Heart left ventricle (tissue), 16 donors: ENCODE results near the gene MAP6. TPM values are rescaled to one million over a fixed set of nuclear protein-coding genes. Genes with fewer than 3 reads are reported as not detected.

Experiments
- ATAC-seq, 4 donors: fragments of 200-7000 bp; cut with Tn5 transposase; one replicate each; pipeline ENCODE4 v1.9.1; 2020 to 2022; ENCODE audit warnings: moderate library complexity in 4 of 4, mild to moderate bottlenecking in 3 of 4, moderate number of reproducible peaks in 1 of 4
- DNase-seq, 5 donors: peaks; one replicate each; pipeline ENCODE4 v3.0.0-alpha.2; 2020
- H3K27ac ChIP-seq, 12 donors: fragments of 200-600 bp; sonication (generic) in 4 of 12; one replicate each; pipeline versions ENCODE4 v1.5.0 to v1.8.0; 2016 to 2022; ENCODE audit warnings: mild to moderate bottlenecking in 2 of 12
- H3K27me3 ChIP-seq, 9 donors: fragments of 200-600 bp; sonication (generic) in 2 of 9; one replicate each; pipeline versions ENCODE4 v1.5.1 to v1.8.0; 2016 to 2022; ENCODE audit warnings: mild to moderate bottlenecking in 3 of 9
- H3K36me3 ChIP-seq, 9 donors: fragments of 200-600 bp; sonication (generic) in 2 of 9; one replicate each; pipeline versions ENCODE4 v1.5.0 to v1.8.0; 2018 to 2022; ENCODE audit warnings: mild to moderate bottlenecking in 2 of 9
- H3K4me1 ChIP-seq, 12 donors: fragments of 200-600 bp; sonication (generic) in 4 of 12; one replicate each; pipeline versions ENCODE4 v1.5.0 to v1.8.0; 2016 to 2022; ENCODE audit warnings: mild to moderate bottlenecking in 3 of 12
- H3K4me3 ChIP-seq, 12 donors: fragments of 200-600 bp; sonication (generic) in 4 of 12; one replicate each; pipeline versions ENCODE4 v1.5.0 to v1.8.0; 2017 to 2022; ENCODE audit warnings: mild to moderate bottlenecking in 9 of 12, moderate library complexity in 4 of 12
- H3K9me3 ChIP-seq, 12 donors: fragments of 200-600 bp; sonication (generic) in 4 of 12; one replicate each; pipeline versions ENCODE4 v1.5.0 to v1.8.0; 2016 to 2022; ENCODE audit warnings: mild to moderate bottlenecking in 1 of 12
- POLR2A ChIP-seq, 2 donors: fragments of 450-650 bp; IDR thresholded peaks; one replicate each; pipeline ENCODE4 v1.6.1; 2017; ENCODE audit warnings: antibody characterized with exemption in 2 of 2, mild to moderate bottlenecking in 2 of 2, moderate library complexity in 2 of 2
- WGBS, 4 donors: extraction: QIAGEN DNeasy Blood & Tissue Kit in 2 of 4; methylation state at CpG; one replicate each; pipeline versions ENCODE4 v1.1.5 to v1.1.7; 2013 to 2018; 5-methylcytosine and 5-hydroxymethylcytosine counted together
- intact Hi-C, 10 donors: fragments of 100-400 bp; cut with DNase I; formaldehyde crosslinking; loops; one replicate each; pipeline versions ENCODE4 v1.11.1 to v1.14.2; 2022
- polyA plus RNA-seq, 2 donors: library from polyadenylated mRNA; stranded (reverse); fragments of 200-250 nt; gene quantifications; one replicate each; pipeline ENCODE4 v1.2.3, GENCODE V29; 2013
- total RNA-seq, 9 donors: library from RNA; depleted of rRNA in 2 of 9; stranded (reverse); fragments of >200 nt in 2 of 9; fragmentation: NEBNext Ultra II Directional in 3 of 9; extraction: Animal tissue kit (Norgen Biotek cat#: 25700) in 3 of 9; gene quantifications; one replicate each; pipeline versions ENCODE4 v1.1.0 to v1.2.4, GENCODE V29; 2016 to 2023
- TF ChIP-seq, protein P1 (sequence below), 12 donors: fragments of 200-600 bp; sonication (generic) in 4 of 12; IDR thresholded peaks; one replicate each; pipeline versions ENCODE4 v1.5.0 to v1.8.0; 2018 to 2022; ENCODE audit warnings: antibody characterized with exemption in 12 of 12, mild to moderate bottlenecking in 5 of 12
- donor health status: ischemic (EF 13 %, LVEDD 7.1; RV severe dilation, severe dysfunction).
- donor health status: healthy with polysubstance abuse.
- donor health status: DM: no; HTN: yes; CAD: no.
- donor health status: DM: no; HTN: no; CAD: no.
- donor health status: ischemic (EF 25% LVEDD 6.9; RV normal size, moderate dysfunction).
- donor health status: ischemic (EF 25% LVEDD 5.7; RV mildly dilated, moderate dysfunction).
- donor health status: healthy.
- donor health status: DM: yes; HTN: yes; CAD: no.
- donor health status: ischemic (EF 35%, LVEDD 5.7; RV mildly dilated, moderate dysfunction).
- donor health status: nonischemic (EF 11% LVEDD 7.7; RV severe dilation, severe dysfunction).
- donor health status: DM: yes; HTN: yes; CAD: no.
- donor health status: PGD.
- donor health status: ischemic (EF 29% LVEDD 5.4; RV normal size, mild dysfunction).
- donor health status: nonischemic (EF 23%, LVEDD 6.1; RV moderate dilation, normal function).

MAP6 gene
- total and polyA plus RNA-seq, 11 donors, result 0.98 to 10.0 (median 4.8) TPM

DNA sequence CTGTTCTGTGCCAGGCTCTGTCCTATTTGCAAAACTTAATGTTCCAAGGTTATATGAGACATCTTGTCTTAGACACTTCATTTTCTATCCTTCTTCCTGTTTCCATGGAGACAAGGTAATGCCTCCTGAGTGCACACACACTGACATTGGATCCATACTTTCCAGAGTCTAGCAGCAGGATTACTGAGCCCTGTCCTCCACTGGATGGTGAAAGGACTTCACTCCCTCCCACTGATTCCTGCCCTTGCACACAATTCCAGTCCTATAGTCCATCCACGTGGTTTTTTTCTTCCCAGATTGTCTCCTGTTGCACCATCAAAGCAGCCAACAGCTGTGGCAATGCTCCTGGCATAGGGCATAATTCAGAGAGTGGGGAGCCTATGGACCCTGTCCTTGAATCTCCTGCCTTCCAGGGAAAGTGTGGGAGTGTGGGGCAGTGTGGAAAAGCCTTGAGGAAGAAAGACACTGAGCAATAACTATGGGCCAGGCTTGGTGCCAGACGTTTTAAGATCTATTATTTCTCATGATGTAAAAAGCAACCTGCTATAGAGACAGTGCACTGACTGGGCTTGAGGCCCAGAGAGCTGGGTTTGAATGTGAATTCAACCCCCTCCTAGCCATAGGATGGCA lies 75.4 kb downstream of the MAP6 start:
- Histone ChIP-seq H3K27me3 (no peaks in the 10 kb centered on the region), H3K27ac (no peak overlapping the region), H3K4me3 (no peak overlapping the region), H3K4me1 (peaks cover 0 to 17% (median 0%) of the 10 kb centered on the region in 12 donors), H3K36me3 (no peaks in the 10 kb centered on the region), H3K9me3 (no peaks in the 10 kb centered on the region)
- ATAC-seq, result no peak
- no peak for TF ChIP-seq POLR2A (IDR thresholded peaks at IDR 0.05)
- TF ChIP-seq, protein P1, sequence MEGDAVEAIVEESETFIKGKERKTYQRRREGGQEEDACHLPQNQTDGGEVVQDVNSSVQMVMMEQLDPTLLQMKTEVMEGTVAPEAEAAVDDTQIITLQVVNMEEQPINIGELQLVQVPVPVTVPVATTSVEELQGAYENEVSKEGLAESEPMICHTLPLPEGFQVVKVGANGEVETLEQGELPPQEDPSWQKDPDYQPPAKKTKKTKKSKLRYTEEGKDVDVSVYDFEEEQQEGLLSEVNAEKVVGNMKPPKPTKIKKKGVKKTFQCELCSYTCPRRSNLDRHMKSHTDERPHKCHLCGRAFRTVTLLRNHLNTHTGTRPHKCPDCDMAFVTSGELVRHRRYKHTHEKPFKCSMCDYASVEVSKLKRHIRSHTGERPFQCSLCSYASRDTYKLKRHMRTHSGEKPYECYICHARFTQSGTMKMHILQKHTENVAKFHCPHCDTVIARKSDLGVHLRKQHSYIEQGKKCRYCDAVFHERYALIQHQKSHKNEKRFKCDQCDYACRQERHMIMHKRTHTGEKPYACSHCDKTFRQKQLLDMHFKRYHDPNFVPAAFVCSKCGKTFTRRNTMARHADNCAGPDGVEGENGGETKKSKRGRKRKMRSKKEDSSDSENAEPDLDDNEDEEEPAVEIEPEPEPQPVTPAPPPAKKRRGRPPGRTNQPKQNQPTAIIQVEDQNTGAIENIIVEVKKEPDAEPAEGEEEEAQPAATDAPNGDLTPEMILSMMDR (IDR thresholded peaks at IDR 0.05), result no peak
- intact Hi-C loops, result loop anchor here in 2 of 10 donors (5.0 to 10.0 kb wide), 2 partner anchors 74 to 111 kb away; partner anchors contain the start of gene MAP6 (in 1 of the 2)
- 52 to 57% (median 55%) methylated on average over 2 of the region's 2 CpGs for WGBS, 4 donors
- no peak for DNase-seq

DNA sequence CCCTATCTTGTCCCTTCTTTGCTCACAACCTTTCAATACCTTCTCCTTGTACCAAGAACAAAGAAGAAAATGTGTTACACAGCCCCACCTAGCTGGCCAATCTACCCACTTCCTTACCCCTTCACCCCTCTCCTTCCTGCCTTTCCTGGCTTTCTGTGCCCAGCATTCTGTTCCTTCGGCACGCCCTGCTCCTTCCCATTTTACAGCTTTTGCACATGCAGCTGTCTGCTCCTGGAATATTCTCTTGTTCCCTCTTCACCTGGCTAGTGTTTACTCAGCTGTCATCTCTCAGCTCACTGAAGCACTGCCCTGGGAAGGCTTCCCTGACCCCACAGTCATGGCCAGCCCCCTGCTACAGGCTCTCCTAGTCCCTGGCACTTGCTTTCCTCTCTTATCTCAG lies 76.1 kb downstream of the MAP6 start:
- H3K4me1 ChIP-seq, result peaks cover 0 to 18% (median 0%) of the 10 kb centered on the region in 12 donors
- H3K27ac ChIP-seq, result no peak overlapping the region
- DNase-seq (no peak), ATAC-seq (no peak)
- no peaks in the 10 kb centered on the region for H3K36me3 ChIP-seq
- no peaks in the 10 kb centered on the region for H3K9me3 ChIP-seq
- intact Hi-C loops, result loop anchor here in 2 of 10 donors (5.0 to 10.0 kb wide), 2 partner anchors 75 to 112 kb away; partner anchors contain the start of gene MAP6 (in 1 of the 2)
- WGBS, 4 donors, result 70 to 84% (median 77%) methylated on average over 2 of the region's 2 CpGs
- H3K4me3 ChIP-seq, result no peak overlapping the region
- no peaks in the 10 kb centered on the region for H3K27me3 ChIP-seq
- TF ChIP-seq POLR2A (IDR thresholded peaks at IDR 0.05), result no peak

DNA sequence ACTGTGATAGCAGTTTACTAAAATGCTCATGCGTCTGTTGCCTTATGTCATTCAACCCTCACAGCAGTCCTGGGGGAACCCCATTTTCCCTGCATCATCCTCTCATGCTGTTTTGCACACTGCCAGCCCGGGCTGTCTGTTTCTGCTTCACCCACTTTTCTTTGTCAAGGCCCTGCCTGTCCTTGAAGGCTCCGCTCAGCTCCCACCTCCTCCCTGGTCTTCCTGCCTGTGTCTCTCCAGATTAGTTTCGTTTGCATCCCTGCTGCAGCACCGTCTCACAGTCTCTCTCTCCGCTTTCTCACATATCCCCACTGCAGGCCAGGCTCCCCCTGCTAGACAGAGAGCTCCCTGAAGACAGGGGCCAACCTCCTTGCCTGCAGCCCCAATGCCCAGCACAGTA lies 76.9 kb downstream of the MAP6 start:
- DNase-seq (no peak), ATAC-seq (no peak)
- H3K4me1 ChIP-seq, result peaks cover 0 to 18% (median 0%) of the 10 kb centered on the region in 12 donors
- WGBS, 4 donors, result 81 to 87% (median 86%) methylated on average over 6 of the region's 6 CpGs
- intact Hi-C loops, result loop anchor here in 2 of 10 donors (5.0 to 10.0 kb wide), 2 partner anchors 75 to 113 kb away; partner anchors contain the start of gene MAP6 (in 1 of the 2)
- H3K9me3 ChIP-seq, result no peaks in the 10 kb centered on the region
- no peak for TF ChIP-seq POLR2A (IDR thresholded peaks at IDR 0.05)
- TF ChIP-seq, protein P1 (IDR thresholded peaks at IDR 0.05), result no peak
- H3K4me3 ChIP-seq, result no peak overlapping the region
- H3K27ac ChIP-seq, result no peak overlapping the region
- H3K27me3 ChIP-seq, result no peaks in the 10 kb centered on the region
- no peaks in the 10 kb centered on the region for H3K36me3 ChIP-seq

DNA sequence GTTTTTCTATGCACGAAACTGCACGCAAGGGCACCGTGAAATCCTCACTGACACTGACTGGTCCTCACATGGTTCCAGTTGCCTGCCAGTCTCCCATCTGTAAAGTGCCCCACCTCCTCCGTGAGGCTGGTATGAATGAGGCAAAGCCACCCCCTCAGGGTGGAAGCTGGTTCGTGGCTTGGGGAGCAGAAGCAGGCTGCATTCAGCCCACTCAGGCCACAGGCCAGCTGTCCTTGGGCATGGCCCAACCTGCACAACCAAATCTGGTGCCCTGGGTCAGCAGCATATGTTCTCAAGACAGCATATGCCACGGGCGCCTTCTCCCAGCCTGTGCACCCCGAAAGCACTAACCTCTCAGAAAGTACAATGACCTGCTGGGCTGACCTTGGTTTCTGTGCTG lies 77.5 kb downstream of the MAP6 start:
- peaks cover 0 to 18% (median 0%) of the 10 kb centered on the region in 12 donors for H3K4me1 ChIP-seq
- DNase-seq (no peak), ATAC-seq (no peak)
- no peak overlapping the region for H3K4me3 ChIP-seq
- H3K36me3 ChIP-seq, result no peaks in the 10 kb centered on the region
- intact Hi-C loops, result loop anchor here in 2 of 10 donors (5.0 to 10.0 kb wide), 2 partner anchors 76 to 113 kb away; partner anchors contain the start of gene MAP6 (in 1 of the 2)
- WGBS, 4 donors, result 89 to 92% (median 92%) methylated on average over 8 of the region's 8 CpGs
- no peaks in the 10 kb centered on the region for H3K9me3 ChIP-seq
- no peak for TF ChIP-seq POLR2A (IDR thresholded peaks at IDR 0.05)
- TF ChIP-seq, protein P1 (IDR thresholded peaks at IDR 0.05), result no peak
- no peak overlapping the region for H3K27ac ChIP-seq
- H3K27me3 ChIP-seq, result no peaks in the 10 kb centered on the region
